Occipital lobe (tissue), 2 donors: ENCODE data around the gene POLA2. TPM values are rescaled to one million over a fixed set of nuclear protein-coding genes. Genes with fewer than 3 reads are reported as not detected.
A peak's percentile ranks its signal among the peaks of the same experiment; 100 is the strongest.

Source experiments
- DNase-seq: peaks from one replicate; lab custom pipeline; 2025; lab: John Stamatoyannopoulos, UW
- total RNA-seq: library from RNA; depleted of rRNA; stranded (reverse); fragments of >200 nt; gene quantifications from one replicate; pipeline ENCODE4 v1.2.3, GENCODE V29; 2014

Gene POLA2
- total RNA-seq, 1 donor from 2014 or later = 0.94 TPM

- no peak for DNase-seq
Observed at GRCh38 chr11:65279741-65280440, 18.1 kb downstream of the POLA2 start.

GRCh38 chr11:65280646-65281045 lies 18.9 kb downstream of the POLA2 start:
- no peak for DNase-seq

- no peak for DNase-seq
Observed at GRCh38 chr11:65286686-65287085, 24.9 kb downstream of the POLA2 start.

- DNase-seq = no peak
Observed at GRCh38 chr11:65287601-65288000, 25.8 kb downstream of the POLA2 start.

GRCh38 chr11:65288706-65289536 lies 27.2 kb downstream of the POLA2 start:
- no peak for DNase-seq

- DNase-seq = peak; percentile 74
Observed at GRCh38 chr11:65290448-65291165, 28.8 kb downstream of the POLA2 start.

- DNase-seq = peak; percentile 68
Observed at GRCh38 chr11:65291613-65292012, 29.9 kb downstream of the POLA2 start.

- DNase-seq = no peak
Observed at GRCh38 chr11:65292890-65293289, 31.1 kb downstream of the POLA2 start.

GRCh38 chr11:65293909-65294381 lies 32.2 kb downstream of the POLA2 start:
- DNase-seq = no peak

- no peak for DNase-seq
Observed at GRCh38 chr11:65295001-65295400, 33.2 kb downstream of the POLA2 start.

GRCh38 chr11:65295571-65296341 lies 34.0 kb downstream of the POLA2 start:
- DNase-seq = no peak

GRCh38 chr11:65297026-65297672 lies 35.4 kb downstream of the POLA2 start:
- no peak for DNase-seq

- peak; percentile 58 for DNase-seq
Observed at GRCh38 chr11:65298131-65298535, 36.4 kb downstream of the POLA2 start.

- DNase-seq = peak; percentile 72
Observed at GRCh38 chr11:65298655-65299179, 37.0 kb downstream of the POLA2 start.

GRCh38 chr11:65300621-65301275 lies 39.0 kb downstream of the POLA2 start:
- no peak for DNase-seq

- DNase-seq = no peak
Observed at GRCh38 chr11:65301491-65302329, 39.9 kb downstream of the POLA2 start.

GRCh38 chr11:65303555-65303954 lies 41.8 kb downstream of the POLA2 start:
- no peak for DNase-seq

GRCh38 chr11:65304110-65304509 lies 42.3 kb downstream of the POLA2 start:
- DNase-seq = no peak

GRCh38 chr11:65304613-65305012 lies 42.9 kb downstream of the POLA2 start:
- DNase-seq = no peak
